Uterus (tissue), 4 donors: Measurements from ENCODE around the gene FES. TPM values are rescaled to one million over a fixed set of nuclear protein-coding genes. Genes with fewer than 3 reads are reported as not detected.
A peak's percentile ranks its signal among the peaks of the same experiment; 100 is the strongest.

Experiments
- DNase-seq, 2 donors: peaks; one replicate each; pipeline ENCODE4 v3.0.0-alpha.2; 2019 to 2020
- H3K27ac ChIP-seq, 2 donors: fragments of 200-600 bp; sonication (generic); 1 replicate in 1 of 2; 2 replicates in 1 of 2; pipeline ENCODE4 v1.5.1; 2016 to 2018
- H3K27me3 ChIP-seq, 2 donors: fragments of 200-600 bp; sonication (generic); one replicate each; pipeline ENCODE4 v1.5.1; 2018 to 2019; ENCODE audit warnings: control low read depth in 1 of 2
- H3K36me3 ChIP-seq, 2 donors: fragments of 200-600 bp; sonication (generic); one replicate each; pipeline ENCODE4 v1.5.1; 2019; ENCODE audit warnings: control low read depth in 1 of 2
- H3K4me1 ChIP-seq, 2 donors: fragments of 200-600 bp; sonication (generic); one replicate each; pipeline ENCODE4 v1.5.1; 2018 to 2019; ENCODE audit warnings: control low read depth in 1 of 2
- H3K4me3 ChIP-seq, 2 donors: fragments of 200-600 bp; sonication (generic); 1 replicate in 1 of 2; 2 replicates in 1 of 2; pipeline ENCODE4 v1.5.1; 2018 to 2019; ENCODE audit warnings: mild to moderate bottlenecking in 1 of 2
- H3K9me3 ChIP-seq, 2 donors: fragments of 200-600 bp; sonication (generic); one replicate each; pipeline ENCODE4 v1.5.1; 2019; ENCODE audit warnings: control low read depth in 1 of 2
- CTCF ChIP-seq, 4 experiments: fragments of 200-600 bp in 2 of 4; fragments of 450-650 bp in 2 of 4; sonication (generic) in 2 of 4; IDR thresholded peaks; one replicate each; pipeline ENCODE4 v1.5.1; 2016 to 2019; ENCODE audit warnings: antibody characterized with exemption in 4 of 4, mild to moderate bottlenecking in 2 of 4, moderate library complexity in 1 of 4
- POLR2A ChIP-seq, 2 donors: fragments of 450-650 bp; IDR thresholded peaks; one replicate each; pipeline ENCODE4 v1.6.1; 2016; ENCODE audit warnings: antibody characterized with exemption in 2 of 2, mild to moderate bottlenecking in 1 of 2, moderate library complexity in 1 of 2
- intact Hi-C: fragments of 100-400 bp; cut with DNase I; formaldehyde crosslinking; loops from one replicate; pipeline ENCODE4 v1.15.1; 2023; ENCODE audit warnings: low total_unique reads
- total RNA-seq, 4 donors: library from RNA; depleted of rRNA in 3 of 4; stranded (reverse); fragments of >200 nt in 3 of 4; gene quantifications; one replicate each; pipeline versions ENCODE4 v1.1.0 to v1.2.4, GENCODE V29; 2014 to 2023
- donor health status: DM: yes; HTN: yes; CAD: no.

The FES gene
- total RNA-seq, 4 donors from 2014 or later: 4.4 to 968 (median 60.1) TPM

GRCh38 chr15:90881181-90881977, 2.9 kb upstream of the FES start:
- Histone ChIP-seq H3K36me3 (no peaks in the 10 kb centered on the region), H3K4me1 (peaks cover 0 to 12% of the 10 kb centered on the region in 2 donors)
- intact Hi-C loops: loop anchor here (10.0 kb wide), 1 partner anchor 167 kb away; the partner anchor contains the start of gene BLM

GRCh38 chr15:90881978-90882721, 2.2 kb upstream of the FES start:
- peak overlapping the region in 1 of 2 donors; percentile 96 for H3K27ac ChIP-seq
- TF ChIP-seq CTCF (IDR thresholded peaks at IDR 0.05): no peak
- no peak for TF ChIP-seq POLR2A (IDR thresholded peaks at IDR 0.05)
- H3K4me1 ChIP-seq: peaks cover 0 to 12% of the 10 kb centered on the region in 2 donors
- no peaks in the 10 kb centered on the region for H3K9me3 ChIP-seq
- no peak overlapping the region for H3K4me3 ChIP-seq
- no peak for DNase-seq
- intact Hi-C loops: loop anchor here (10.0 kb wide), 1 partner anchor 167 kb away; the partner anchor contains the start of gene BLM
- no peaks in the 10 kb centered on the region for H3K27me3 ChIP-seq
- no peaks in the 10 kb centered on the region for H3K36me3 ChIP-seq

More at GRCh38 chr15:90881181-90881977, 2.9 kb upstream of the FES start:
- Histone ChIP-seq H3K27me3 (no peaks in the 10 kb centered on the region), H3K27ac (no peak overlapping the region), H3K4me3 (no peak overlapping the region), H3K9me3 (no peaks in the 10 kb centered on the region)
- TF ChIP-seq POLR2A (IDR thresholded peaks at IDR 0.05) (no peak), CTCF (IDR thresholded peaks at IDR 0.05) (no peak)
- DNase-seq: no peak

- H3K4me1 ChIP-seq: peaks cover 0 to 12% of the 10 kb centered on the region in 2 donors
- intact Hi-C loops: loop anchor here (10.0 kb wide), 1 partner anchor 168 kb away; the partner anchor contains the start of gene BLM
- H3K27me3 ChIP-seq: no peaks in the 10 kb centered on the region
- peak overlapping the region; percentile 96 for H3K27ac ChIP-seq
- DNase-seq: no peak
- H3K36me3 ChIP-seq: no peaks in the 10 kb centered on the region
- no peaks in the 10 kb centered on the region for H3K9me3 ChIP-seq
- no peak overlapping the region for H3K4me3 ChIP-seq
- TF ChIP-seq CTCF (IDR thresholded peaks at IDR 0.05) (no peak), POLR2A (IDR thresholded peaks at IDR 0.05) (no peak)
These were observed 1.4 kb upstream of the FES start for GRCh38 chr15:90882781-90883525.

- H3K27ac ChIP-seq: peak overlapping the region; percentile 96
- H3K36me3 ChIP-seq: no peaks in the 10 kb centered on the region
- TF ChIP-seq CTCF (IDR thresholded peaks at IDR 0.05): no peak
- TF ChIP-seq POLR2A (IDR thresholded peaks at IDR 0.05): no peak
- no peaks in the 10 kb centered on the region for H3K9me3 ChIP-seq
- H3K27me3 ChIP-seq: no peaks in the 10 kb centered on the region
- no peak for DNase-seq
- H3K4me1 ChIP-seq: peaks cover 0 to 12% of the 10 kb centered on the region in 2 donors
- peak overlapping the region; percentile 49 to 65 for H3K4me3 ChIP-seq
- intact Hi-C loops: loop anchor here (10.0 kb wide), 1 partner anchor 169 kb away; the partner anchor contains the start of gene BLM
These were observed 753 bp upstream of the FES start for GRCh38 chr15:90883526-90883975.
